ENCODE results near the gene DXO. TPM values are rescaled to one million over a fixed set of nuclear protein-coding genes. Genes with fewer than 3 reads are reported as not detected.
"Not testable (repeated sequence)": the region's sequence is repeated elsewhere in the genome, so short reads cannot be mapped to it uniquely, and the experiment has no call there.

The DXO gene
- 54.8 and 61.6 TPM in 2 replicates for total RNA-seq (2014; rRNA removed; shearing (Covaris generic))

- DNase-seq (ENCODE audit: low spot score): peak; percentile 97
Measured at GRCh38 chr6:31971993-31972708, at the start of gene DXO. Gene DXO, minus strand, starts transcription at chr6:31972138. Its CDS starts 463 bp downstream, at chr6:31971675.

GRCh38 chr6:32014547-32014946 is 42.6 kb upstream of the DXO start, which contains the start of gene C4B:
Gene C4B, plus strand, starts transcription at chr6:32014795. Its CDS starts 51 bp downstream, at chr6:32014846.
- not testable (repeated sequence) for DNase-seq (ENCODE audit: low spot score)

- DNase-seq (ENCODE audit: low spot score): not testable (repeated sequence)
Measured at GRCh38 chr6:32013738-32014137, 41.8 kb upstream of the DXO start.

- not testable (repeated sequence) for DNase-seq (ENCODE audit: low spot score)
Measured at GRCh38 chr6:32012941-32013617, 41.1 kb upstream of the DXO start.

GRCh38 chr6:32010856-32011530 is 39.1 kb upstream of the DXO start:
- not testable (repeated sequence) for DNase-seq (ENCODE audit: low spot score)

- not testable (repeated sequence) for DNase-seq (ENCODE audit: low spot score)
Measured at GRCh38 chr6:32009537-32009936, 37.6 kb upstream of the DXO start.

- DNase-seq (ENCODE audit: low spot score): not testable (repeated sequence)
Measured at GRCh38 chr6:32008616-32009015, 36.7 kb upstream of the DXO start.

- not testable (repeated sequence) for DNase-seq (ENCODE audit: low spot score)
Measured at GRCh38 chr6:32008037-32008436, 36.1 kb upstream of the DXO start.

- not testable (repeated sequence) for DNase-seq (ENCODE audit: low spot score)
Measured at GRCh38 chr6:32007086-32007485, 35.1 kb upstream of the DXO start.

GRCh38 chr6:32005991-32006529 is 34.1 kb upstream of the DXO start:
- not testable (repeated sequence) for DNase-seq (ENCODE audit: low spot score)

GRCh38 chr6:32005538-32005880 is 33.6 kb upstream of the DXO start:
- DNase-seq (ENCODE audit: low spot score): peak; percentile 2

- DNase-seq (ENCODE audit: low spot score): not testable (repeated sequence)
Measured at GRCh38 chr6:32004864-32005537, 33.1 kb upstream of the DXO start.

- DNase-seq (ENCODE audit: low spot score): not testable (repeated sequence)
Measured at GRCh38 chr6:32004393-32004792, 32.5 kb upstream of the DXO start.

GRCh38 chr6:32003301-32003700 is 31.4 kb upstream of the DXO start:
- DNase-seq (ENCODE audit: low spot score): not testable (repeated sequence)

- DNase-seq (ENCODE audit: low spot score): not testable (repeated sequence)
Measured at GRCh38 chr6:32002546-32003268, 30.8 kb upstream of the DXO start.

- not testable (repeated sequence) for DNase-seq (ENCODE audit: low spot score)
Measured at GRCh38 chr6:31996385-31996784, 24.4 kb upstream of the DXO start.

- DNase-seq (ENCODE audit: low spot score): not testable (repeated sequence)
Measured at GRCh38 chr6:31994421-31994820, 22.5 kb upstream of the DXO start.

GRCh38 chr6:31989363-31989762 is 17.4 kb upstream of the DXO start:
- DNase-seq (ENCODE audit: low spot score): not testable (repeated sequence)

GRCh38 chr6:31981744-31982143 is 9.8 kb upstream of the DXO start, which contains the start of gene C4A:
Gene C4A, plus strand, starts transcription at chr6:31982057. Its CDS starts 51 bp downstream, at chr6:31982108.
- not testable (repeated sequence) for DNase-seq (ENCODE audit: low spot score)

- DNase-seq (ENCODE audit: low spot score): not testable (repeated sequence)
Measured at GRCh38 chr6:31980998-31981397, 9.1 kb upstream of the DXO start.
